Measurements from ENCODE around the gene TIMM44.
"Not testable (repeated sequence)": the region's sequence is repeated elsewhere in the genome, so short reads cannot be mapped to it uniquely, and the experiment has no call there.

Gene TIMM44

DNA sequence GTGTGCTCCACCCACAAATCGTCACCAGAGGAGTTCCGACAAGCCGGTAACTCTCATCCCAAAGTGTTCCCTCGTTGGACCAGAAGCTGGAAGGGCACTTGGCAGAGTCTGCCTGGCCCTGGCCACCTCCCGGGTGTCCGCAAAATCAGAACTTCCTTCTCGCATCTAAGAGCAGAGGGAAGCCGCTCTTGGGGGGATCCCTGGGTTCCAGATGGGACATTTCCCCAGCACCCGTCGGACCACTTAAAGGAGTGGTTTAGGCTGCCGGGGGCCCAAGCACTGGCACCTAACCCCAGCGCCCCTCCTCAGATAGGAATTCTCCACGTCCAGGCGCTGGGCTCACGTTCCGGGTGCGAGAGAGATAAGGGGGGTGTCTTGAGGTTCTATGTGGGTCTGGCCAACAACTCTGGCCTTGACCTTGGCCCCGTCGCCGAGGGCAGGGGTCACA is 40.6 kb downstream of the TIMM44 start:
- DNase-seq (ENCODE audit: low read depth, low spot score) = no peak

DNA sequence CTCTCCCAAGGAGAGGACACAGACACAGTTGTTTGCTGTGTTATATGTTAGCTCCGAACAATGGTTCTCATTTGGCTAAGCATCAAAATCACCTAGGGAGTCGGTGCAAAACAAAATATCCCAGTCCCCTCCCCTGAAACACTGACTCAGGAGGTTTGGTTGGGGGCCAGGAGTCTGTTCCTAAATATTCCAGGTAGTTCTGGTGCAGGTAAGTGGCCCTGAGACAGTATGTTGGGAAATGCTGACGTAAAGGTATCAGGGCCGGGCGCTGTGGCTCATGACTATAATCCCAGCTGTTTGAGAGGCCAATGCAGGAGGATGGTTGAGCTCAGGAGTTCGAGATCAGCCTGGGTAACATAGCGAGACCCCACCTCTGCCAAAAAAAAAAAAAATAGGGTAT is 42.1 kb downstream of the TIMM44 start:
- no peak for DNase-seq (ENCODE audit: low read depth, low spot score)

DNA sequence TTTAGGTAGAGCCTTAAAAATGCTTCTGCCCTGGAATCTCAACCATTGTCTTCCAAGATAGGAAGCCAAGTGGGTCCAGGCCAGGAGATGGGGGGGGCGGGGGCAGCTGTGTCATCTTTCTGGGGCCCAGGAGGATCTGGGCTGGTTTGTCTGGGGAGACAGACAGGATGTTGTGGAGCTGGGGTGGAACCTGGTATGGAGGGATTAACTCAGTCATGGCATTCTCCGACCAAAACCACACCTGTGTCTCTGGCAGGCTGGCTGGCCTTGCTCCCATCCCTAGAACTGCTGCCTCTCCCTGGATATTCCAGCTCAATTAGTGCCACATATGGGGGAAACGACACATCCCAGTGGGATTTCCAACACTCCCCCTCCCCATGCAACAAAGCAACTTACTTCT is 42.5 kb downstream of the TIMM44 start:
- no peak for DNase-seq (ENCODE audit: low read depth, low spot score)

DNA sequence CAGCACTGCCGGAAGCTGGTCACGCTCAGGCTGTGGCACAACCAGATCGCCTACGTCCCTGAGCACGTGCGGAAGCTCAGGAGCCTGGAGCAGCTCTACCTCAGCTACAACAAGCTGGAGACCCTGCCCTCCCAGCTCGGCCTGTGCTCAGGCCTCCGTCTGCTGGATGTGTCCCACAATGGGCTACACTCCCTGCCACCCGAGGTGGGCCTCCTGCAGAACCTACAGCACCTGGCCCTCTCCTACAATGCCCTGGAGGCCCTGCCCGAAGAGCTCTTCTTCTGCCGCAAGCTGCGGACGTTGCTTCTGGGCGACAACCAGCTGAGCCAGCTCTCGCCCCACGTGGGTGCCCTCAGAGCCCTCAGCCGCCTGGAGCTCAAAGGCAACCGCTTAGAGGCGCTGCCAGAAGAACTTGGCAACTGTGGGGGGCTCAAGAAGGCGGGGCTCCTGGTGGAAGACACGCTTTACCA is 43.0 kb downstream of the TIMM44 start:
- DNase-seq (ENCODE audit: low read depth, low spot score) = no peak

DNA sequence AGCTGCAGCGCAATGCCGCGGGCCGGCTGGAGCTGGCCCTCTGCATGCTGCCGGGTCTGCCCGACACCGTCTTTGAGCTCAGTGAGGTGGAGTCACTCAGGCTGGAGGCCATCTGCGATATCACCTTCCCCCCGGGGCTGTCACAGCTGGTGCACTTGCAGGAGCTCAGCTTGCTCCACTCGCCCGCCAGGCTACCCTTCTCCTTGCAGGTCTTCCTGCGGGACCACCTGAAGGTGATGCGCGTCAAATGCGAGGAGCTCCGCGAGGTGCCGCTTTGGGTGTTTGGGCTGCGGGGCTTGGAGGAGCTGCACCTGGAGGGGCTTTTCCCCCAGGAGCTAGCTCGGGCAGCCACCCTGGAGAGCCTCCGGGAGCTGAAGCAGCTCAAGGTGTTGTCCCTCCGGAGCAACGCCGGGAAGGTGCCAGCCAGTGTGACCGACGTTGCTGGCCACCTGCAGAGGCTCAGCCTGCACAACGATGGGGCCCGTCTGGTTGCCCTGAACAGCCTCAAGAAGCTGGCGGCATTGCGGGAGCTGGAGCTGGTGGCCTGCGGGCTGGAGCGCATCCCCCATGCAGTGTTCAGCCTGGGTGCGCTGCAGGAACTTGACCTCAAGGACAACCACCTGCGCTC is 43.6 kb downstream of the TIMM44 start:
- no peak for DNase-seq (ENCODE audit: low read depth, low spot score)

DNA sequence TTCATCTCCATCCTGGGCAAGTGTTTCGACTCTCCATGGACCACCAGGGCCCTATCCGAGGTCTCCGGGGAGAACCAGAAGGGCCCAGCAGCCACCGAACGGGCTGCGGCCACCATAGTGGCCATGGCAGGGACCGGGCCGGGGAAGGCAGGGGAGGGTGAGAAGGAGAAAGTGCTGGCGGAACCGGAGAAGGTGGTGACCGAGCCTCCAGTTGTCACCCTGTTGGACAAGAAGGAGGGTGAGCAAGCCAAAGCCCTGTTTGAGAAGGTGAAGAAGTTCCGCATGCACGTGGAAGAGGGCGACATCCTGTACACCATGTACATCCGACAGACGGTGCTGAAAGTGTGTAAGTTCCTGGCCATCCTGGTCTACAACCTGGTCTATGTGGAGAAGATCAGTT is 44.5 kb downstream of the TIMM44 start:
- no peak for DNase-seq (ENCODE audit: low read depth, low spot score)

DNA sequence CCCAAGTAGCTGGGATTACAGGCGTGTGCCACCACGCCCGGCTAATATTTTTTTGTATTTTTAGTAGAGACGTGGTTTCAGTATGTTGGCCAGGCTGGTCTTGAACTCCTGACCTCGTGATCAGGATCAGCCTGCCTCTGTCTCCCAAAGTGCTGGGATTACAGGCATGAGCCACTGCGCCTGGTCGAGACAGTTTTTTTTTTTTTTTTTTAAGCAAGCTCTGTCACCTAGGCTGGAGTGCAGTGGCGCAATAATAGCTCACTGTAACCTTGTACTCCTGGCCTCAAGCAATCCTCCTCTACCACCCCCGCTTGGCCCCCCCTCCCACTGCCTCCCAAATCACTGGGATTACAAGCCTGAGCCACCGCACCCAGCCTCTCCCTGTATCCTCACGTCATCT is 46.2 kb downstream of the TIMM44 start:
- no peak for DNase-seq (ENCODE audit: low read depth, low spot score)

DNA sequence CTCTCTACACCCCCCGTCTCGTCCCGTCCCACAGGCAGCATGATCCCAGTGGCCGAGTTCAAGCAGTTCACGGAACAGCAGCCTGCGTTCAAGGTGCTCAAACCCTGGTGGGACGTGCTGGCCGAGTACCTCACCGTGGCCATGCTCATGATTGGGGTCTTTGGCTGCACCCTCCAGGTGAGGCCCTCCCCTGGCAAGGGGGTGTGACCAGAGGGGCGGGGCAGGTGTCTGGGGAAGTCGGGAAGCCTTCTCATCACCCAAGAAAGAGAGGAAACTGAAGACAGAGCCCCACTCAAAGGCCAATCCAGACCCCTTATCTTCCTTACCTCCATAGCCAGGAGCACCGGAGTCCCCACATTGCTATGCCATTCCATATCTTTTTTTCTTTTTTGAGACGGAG is 47.9 kb downstream of the TIMM44 start:
- no peak for DNase-seq (ENCODE audit: low read depth, low spot score)

DNA sequence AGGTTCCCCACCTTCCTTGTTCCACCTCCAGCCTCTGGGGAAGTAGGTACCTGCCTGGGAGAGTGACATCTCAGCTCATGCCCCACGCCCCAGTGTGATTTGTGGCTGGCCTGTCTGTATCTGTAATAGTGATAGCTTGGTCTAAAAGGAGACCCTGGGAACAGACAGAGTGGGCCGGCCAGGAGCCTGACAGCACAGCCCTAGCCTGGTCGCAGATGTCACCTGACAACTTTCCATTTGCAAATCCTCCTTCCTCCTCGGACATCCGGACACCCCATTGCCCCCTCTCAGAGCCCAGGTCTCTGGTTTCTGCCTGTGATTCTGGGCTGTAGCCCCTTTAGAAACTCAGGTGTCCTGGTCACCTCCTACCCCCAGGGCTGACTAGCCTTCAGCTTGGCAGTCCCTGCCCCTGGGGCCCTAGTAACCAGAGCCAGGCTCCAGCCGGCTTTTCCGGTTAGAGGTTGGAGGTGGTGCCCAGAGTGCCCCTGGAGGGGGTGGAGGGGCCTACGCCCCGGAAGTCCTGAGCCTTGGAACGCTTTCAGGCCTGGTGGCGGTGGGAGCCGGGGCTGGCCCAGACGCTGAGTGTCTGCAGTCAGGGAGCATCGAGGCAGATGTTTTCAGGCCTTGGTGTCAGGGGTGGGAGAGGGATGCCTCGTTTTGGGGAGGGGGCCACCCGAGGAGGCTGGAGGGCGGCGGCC is 48.7 kb downstream of the TIMM44 start:
- no peak for DNase-seq (ENCODE audit: low read depth, low spot score)

DNA sequence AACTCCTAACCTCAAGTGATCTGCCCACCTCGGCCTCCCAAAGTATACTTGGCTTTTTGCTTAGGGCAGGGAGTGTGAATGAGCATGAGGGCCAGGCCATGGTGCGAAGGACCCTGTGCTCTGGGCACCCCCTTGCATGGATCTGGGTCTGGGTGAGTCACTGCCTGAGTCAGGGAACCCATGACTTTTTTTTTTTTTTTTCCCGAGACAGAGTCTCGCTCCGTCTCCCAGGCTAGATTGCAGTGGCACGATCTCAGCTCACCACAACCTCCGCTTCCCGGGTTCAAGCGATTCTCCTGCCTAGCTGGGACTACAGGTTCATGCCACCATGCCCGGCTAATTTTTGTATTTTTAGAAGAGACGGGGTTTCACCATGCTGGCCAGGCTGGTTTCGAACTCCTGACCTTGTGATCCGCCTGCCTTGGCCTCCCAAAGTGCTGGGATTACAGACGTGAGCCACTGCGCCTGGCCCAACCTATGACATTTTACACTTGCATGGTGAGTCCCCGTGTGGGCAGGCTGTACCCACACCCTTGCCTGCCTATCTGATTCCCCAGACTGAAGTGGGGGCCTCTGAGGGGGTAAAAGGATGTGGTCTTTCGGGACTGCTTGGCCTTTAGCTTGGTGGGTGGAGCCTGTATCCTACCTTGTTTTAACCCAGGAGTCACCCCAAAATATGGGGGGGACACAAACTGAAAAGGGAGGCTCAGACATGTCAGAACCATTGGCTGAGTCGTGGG is 49.9 kb downstream of the TIMM44 start:
- not testable (repeated sequence) for DNase-seq (ENCODE audit: low read depth, low spot score)

DNA sequence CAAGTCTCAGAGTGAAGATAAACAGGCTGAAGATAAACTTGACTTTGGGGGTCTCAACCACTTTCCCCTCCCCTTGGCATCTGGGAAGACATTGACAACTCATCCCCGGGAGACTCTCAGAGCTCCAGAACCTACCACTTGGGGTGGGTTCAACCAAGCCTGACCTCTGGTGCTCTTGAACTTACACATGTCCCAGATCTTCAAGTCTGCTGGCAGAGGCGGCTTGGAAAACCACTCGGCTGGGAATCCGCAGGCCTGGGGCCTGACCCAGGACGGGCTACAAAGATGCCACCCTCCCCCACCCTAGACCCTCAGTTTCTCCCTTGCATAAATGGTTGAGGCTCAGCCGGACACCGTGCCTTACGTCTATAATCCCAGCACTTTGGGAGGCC is 54.6 kb downstream of the TIMM44 start:
- DNase-seq (ENCODE audit: low read depth, low spot score) = no peak

DNA sequence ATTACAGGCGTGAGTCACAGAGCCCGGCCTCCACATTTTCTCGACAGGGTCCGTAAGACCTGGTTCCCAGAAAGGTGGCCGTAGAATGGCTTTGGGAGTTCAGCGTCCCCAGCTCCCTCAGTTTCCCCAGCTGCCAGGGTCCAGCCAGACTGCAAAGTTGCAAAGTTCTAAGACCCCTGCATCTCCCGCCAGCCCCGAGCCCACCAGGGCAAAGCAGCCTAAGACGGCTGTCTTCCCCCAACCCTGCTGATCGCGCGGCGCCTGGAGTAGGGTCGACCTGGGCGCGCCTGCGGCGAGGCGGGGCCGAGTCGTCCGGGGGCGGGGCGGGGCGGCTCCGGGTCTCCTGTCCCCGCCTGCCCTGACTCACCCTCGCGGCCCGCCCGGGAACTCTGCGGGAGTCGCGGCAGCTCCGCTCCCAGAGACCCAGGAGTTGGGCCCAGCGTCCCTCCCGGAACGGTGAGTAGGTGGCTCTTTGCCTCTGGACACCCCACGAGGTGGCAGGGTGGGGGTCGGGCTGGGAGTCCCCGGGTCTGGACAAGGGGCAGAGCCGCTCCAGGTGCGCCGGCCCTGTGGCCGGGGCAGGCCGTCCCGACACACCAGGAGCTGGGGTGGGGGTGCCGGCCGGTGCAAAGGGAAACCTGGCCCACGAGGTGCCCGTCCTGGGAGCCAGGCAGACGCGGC is 55.2 kb downstream of the TIMM44 start, which contains the start of gene LRRC8E:
Gene LRRC8E (plus strand): TSS at position 366 of the 681 bp plus-strand sequence. CDS start 7,094 bp downstream, outside the sequence.
- no peak for DNase-seq (ENCODE audit: low read depth, low spot score)

DNA sequence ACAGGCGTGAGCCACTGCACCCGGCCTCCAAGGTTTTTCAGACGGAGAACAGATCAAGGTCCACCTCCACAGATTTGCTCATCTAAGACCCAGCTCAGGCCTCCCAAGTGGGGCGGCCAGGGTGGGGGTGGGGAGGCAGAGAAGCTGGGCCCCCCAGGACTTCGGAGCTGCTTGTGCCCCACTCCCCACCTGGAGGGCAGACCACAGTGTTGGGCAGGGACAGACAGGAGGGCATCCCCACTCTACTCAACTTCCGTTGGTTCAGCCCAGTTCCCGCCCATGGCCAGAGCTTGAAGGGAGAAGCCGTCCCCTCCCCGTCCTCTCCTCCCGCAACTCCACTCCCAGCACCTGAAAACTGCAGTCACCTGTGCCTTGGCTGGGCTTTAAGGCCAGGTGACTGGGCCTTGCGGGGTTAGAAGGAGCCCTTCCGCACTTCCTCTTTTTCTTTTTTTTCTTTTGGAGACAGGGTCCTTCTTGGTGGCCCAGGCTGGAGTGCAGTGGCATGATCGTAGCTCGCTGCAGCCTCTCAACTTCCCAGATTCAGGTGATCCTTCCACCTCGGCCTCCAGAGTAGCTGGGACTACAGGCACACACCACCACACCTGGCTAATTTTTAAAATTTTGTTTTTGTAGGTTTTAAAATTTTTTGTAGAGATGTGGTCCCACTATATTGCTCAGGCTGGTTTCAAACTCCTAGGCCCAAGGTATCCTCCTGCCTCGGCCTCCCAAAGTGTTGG is 55.9 kb downstream of the TIMM44 start:
- DNase-seq (ENCODE audit: low read depth, low spot score) = no peak

DNA sequence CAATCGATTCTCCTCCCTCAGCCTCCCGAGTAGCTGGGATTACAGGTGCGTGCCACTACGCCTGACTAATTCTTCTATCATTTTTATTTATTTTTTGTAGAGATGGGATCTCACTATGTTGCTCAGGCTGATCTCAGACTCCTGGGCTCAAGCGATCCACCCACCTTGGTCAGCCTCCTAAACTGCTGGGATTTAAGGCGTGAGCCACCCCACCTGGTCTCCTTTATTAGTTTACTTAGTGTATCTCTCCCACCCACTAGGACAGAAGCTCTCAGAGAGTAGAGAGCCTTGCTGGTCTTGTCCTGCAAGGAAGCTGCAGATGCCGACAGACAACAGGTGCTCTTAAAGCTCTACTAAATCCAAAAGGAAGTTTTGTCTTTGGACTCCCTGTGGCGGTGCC is 57.6 kb downstream of the TIMM44 start:
- DNase-seq (ENCODE audit: low read depth, low spot score) = no peak

DNA sequence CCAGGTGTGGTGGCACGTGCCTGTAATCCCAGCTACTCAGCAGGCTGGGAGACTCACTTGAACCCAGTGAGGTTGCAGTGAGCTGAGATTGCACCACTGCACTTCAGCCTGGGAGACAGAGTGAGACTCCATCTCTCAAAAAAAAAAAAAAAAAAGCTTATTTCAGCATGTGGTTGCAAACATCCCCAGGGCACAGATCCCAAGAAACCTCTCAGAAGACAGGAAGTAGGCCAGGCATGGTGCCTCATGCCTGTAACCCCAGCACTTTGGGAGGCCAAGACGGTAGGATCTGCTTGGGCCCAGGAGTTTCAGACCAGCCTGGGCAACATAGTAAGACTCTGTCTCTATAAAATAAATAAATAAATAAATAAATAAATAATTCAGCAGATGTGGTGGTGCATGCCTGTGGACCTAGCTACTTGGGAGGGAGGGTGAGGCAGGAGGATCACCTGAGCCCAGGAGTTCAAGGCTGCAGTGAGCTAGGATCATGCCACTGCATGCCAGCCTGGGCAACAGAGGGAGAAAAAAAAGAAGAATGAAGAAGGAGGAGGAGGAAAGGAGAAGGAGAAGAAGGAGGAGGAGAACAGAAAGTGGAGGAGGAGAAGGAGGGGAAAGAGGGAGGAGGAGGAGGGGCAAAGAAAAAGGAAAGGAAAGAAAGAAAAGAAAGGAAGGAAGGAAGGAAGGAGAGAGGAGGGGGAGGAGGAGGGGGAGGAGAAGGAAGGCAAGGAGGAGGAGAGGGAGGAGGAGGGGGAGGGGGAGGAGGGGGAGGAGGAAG is 59.5 kb downstream of the TIMM44 start:
- no peak for DNase-seq (ENCODE audit: low read depth, low spot score)

DNA sequence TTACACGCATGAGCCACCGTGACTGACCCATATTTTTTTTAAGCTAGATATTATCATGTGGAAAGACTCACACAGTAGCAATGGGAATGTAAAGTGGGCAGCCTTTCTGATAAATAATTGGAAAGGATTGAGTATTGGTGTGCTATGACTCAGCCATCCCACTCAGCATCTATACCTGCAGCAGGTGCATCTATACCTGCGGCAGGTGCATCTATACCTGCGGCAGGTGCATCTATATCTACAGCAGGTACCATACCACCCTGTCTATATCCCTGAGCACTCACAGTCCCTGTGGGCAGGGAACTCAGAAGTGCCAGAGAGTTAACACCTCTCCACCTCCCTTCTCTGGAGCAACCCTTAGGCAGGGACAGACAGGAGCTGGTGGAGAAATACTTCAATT is 60.4 kb downstream of the TIMM44 start:
- DNase-seq (ENCODE audit: low read depth, low spot score) = no peak

DNA sequence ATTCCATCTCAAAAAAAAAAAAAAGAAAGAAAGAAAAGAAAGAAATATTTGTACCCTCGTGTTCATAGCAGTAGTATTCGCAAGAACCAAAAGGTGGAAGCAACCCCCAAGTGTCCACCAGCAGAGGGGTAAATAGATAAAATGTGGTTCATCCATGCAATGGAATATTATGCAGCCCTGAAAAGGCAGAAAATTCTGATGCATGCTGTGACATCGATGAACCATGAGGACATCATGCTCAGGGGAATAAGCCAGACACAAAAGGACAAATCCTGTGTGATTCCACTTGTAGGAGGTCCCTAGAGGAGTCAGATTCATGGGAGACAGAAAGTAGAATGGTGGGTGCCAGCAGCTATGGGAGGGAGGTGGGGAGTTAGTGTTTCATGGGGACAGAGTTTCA is 61.6 kb downstream of the TIMM44 start:
- DNase-seq (ENCODE audit: low read depth, low spot score) = no peak

DNA sequence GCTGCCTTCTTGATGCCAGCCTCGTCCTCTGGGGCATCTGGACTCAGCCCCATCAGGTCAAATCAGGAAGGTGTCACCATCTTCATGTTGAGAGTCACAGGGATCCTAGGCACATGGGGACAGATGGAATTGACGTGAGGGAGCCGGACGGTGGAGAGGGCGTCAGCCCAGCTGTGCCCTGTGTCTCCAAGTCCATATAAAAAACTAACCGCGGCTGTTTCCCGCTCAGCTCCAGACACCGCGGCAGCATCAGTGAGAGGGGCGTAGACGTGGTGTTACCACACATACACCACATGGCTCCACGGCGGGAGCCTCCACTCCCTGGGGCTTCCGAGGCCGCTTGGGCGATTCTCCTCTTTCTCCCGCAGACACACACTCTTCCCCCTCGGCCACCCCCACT is 63.6 kb downstream of the TIMM44 start:
- DNase-seq (ENCODE audit: low read depth, low spot score) = no peak

DNA sequence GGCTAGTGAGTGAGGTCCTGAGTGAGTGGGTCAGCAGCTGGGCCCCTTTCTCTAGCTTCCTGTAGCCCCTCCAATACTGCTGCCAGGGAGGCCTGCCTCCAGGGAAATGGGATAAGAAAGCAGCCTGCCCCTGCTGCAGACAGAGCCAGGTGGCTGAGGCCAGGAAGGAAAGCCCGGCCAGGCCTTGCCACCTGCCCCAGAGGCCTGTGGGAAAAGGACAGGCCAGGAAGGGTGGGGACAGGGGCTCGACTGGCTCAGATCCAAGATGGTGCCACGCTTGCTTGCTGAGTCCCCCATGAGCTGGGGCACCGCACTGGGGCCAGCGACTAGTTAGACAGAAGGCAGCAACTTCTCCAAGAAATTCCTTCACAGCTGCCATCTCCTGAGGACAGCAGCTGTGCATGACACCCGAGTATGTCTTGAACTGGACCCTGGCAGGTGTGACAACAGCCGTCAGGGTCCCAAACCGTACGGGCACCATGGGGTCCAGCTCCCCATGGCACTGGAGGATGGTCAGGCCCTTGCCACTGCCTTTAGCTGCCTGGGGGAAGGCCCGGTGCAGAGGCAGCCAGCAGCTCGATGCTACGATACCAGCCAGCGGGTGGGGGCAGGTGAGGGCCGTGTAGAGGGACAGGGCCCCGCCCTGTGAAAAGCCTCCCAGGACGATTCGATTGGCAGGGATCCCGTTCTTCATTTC is 64.2 kb downstream of the TIMM44 start:
- no peak for DNase-seq (ENCODE audit: low read depth, low spot score)

DNA sequence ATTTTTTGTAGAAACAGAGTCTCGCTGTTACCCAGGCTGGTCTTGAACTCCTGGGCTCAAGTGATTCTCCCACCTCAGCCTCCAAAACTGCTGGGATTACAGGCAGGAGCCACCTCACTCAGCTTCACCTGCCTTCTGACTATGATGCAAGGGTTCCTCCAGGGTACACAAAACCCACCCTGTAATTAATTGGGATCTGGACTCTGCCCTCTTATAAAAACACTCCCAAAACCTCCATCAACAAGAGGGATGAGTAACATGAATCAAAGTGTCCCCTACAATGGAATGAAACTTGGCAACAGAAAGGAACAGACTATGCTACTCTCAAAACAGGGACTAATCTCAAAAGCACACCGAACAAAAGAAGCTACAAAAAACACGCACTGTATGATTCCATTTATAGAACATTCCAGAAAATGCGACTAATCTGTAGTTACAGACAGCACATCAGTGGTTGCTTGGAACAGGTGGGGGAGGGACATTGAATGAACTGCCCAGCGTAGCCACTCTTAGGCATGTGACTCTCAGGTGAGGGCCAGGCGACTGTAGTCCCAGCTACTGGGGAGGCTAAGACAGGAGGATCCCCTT is 66.1 kb downstream of the TIMM44 start:
- no peak for DNase-seq (ENCODE audit: low read depth, low spot score)
